Measurements from ENCODE around the gene BSDC1.

GRCh38 chr1:32346532-32347157 is 47.6 kb downstream of the BSDC1 start:
- TF ChIP-seq CTCF (conservative IDR thresholded peaks at IDR 0.05) (no peak), EZH2 (IDR thresholded peaks at IDR 0.05; ENCODE audit: low read depth) (no peak)

All from PC-9 (cell line).